NCI-H446 treated with DMSO at 0.1 percent for 48 hours (cell line): ENCODE results near the gene MEX3D.

Experiments
- DNase-seq: peaks from one replicate; lab custom pipeline; 2025; lab: John Stamatoyannopoulos, UW

Gene MEX3D

GRCh38 chr19:1568320-1569019 is at the start of gene MEX3D:
TSS of gene MEX3D (minus strand) at chr19:1568325. CDS start at chr19:1568058, 267 bp downstream.
- DNase-seq: peak; percentile 38

DNA sequence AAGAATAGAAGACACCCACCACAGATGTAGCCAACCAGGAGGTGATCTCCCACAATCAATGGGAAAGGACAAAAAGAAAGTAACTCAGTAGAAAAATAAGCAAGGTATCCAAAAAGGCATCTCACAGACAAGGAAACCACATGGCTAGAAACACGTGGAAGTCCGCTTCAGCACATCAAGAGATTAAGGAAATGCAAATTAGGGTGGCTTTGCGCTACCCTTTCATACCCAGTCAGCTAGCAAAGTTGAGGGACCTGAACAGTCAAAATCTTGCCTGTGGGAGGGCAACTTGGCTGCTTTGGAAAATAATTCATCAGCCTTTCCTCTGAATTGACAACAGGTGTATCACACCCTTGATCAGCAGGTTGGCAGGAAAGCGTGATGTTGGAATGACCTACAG is 48.8 kb upstream of the MEX3D start:
- DNase-seq: no peak

DNA sequence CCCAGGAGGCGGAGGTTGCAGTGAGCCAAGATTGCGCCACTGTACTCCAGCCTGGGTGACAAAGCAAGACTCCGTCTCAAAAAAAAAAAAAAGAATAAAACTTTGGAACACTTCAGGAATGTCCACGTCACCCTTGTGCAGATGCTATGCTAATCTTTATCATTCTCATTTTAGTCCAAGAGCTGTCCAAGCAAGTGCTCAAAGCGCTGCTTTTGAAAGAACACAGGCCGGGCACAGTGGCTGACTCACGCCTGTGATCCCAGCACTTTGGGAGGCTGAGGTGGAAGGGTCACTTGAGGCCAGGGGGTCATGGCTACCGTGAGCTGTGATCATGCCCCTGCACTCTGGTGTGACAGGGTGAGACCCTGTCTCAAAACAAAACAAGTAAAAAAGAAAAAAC is 48.3 kb upstream of the MEX3D start:
- DNase-seq: no peak

DNA sequence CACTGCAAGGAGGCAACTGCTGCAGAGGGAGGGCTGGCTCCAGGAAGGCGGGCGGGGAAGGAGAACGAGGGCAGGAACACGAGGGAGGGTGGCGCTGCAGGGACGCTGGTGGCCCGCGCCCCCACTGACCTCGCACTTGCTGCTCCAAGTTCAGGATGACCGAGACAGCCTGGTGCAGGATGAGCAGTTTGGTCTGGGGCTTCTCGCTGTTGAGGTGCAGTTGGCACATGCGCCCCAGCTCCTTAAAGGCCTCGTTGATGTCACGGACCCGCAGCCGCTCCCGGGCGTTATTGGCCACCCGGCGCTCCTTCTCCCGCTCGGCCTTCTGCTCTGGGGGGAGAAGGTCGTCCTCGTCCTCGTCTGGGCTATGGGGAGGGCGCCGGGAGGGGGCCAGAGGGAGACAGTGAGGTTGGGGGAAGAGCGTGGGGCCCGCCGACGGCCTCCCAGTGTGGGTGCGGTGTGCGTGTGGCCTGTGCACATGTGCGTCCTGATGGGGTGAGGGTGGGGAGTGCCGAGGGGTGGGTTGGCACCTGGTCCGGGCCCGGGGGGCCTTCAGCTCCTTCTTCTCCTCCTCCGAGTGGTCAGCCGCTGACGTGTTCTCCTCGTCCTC is 47.1 kb upstream of the MEX3D start:
- DNase-seq: no peak

- no peak for DNase-seq
Measured at GRCh38 chr19:1613808-1614570, 45.9 kb upstream of the MEX3D start.

DNA sequence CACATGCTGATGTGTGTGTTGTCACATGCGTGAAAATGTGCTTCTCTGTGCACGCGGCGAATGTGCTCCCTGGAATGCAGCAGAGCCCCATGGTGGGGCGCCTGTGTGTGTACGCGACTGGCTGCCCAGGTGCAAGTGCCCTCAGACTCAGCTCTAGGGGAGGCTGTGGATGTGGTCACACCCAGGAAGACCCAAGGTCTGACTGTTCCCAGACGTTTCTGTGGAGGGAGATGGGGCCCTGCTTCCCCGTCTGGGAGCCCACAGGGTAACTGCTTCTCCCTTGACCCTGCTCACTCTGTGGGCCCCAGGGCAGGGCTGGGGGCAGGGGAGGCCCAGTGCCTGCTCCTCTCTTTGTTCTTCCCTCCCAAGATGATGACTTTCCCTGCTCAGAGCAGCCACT is 45.0 kb upstream of the MEX3D start:
- DNase-seq: no peak

DNA sequence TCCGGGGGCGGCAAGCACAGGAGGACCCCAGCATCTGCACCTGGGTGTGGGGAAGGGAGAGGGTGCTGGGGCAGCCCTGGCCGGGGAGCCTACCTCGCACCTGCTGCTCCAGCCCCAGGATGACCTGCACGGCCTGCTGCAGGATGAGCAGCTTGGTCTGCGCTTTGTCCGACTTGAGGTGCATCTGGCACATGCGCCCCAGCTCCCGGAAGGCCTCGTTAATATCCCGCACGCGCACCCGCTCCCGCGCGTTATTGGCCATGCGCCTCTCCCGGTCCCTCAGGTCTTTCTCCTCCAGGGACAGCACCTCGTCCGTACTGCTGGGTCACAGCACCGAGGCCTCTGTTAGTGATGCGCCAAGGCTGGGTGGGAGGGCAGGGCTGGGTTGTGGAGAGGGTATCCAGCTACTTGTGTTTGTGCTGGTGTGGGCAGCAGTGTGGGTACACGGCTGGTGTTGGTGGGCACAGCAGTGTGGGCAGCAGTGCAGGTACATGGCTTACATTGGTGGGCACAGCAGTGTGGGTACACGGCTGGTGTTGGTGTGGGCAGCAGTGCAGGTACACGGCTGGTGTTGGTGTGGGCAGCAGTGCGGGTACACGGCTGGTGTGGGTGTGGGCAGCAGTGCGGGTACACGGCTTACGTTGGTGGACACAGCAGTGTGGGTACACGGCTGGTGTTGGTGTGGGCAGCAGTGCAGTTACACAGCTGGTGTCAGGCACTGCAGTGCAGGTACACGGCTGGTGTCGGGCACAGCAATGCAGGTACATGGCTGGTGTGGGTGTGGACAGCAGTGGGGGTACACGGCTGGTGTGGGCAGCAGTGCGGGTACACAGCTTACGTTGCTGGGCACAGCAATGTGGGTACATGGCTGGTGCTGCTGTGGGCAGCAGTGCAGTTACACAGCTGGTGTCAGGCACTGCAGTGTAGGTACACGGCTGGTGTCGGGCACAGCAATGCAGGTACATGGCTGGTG is 44.3 kb upstream of the MEX3D start:
- no peak for DNase-seq

DNA sequence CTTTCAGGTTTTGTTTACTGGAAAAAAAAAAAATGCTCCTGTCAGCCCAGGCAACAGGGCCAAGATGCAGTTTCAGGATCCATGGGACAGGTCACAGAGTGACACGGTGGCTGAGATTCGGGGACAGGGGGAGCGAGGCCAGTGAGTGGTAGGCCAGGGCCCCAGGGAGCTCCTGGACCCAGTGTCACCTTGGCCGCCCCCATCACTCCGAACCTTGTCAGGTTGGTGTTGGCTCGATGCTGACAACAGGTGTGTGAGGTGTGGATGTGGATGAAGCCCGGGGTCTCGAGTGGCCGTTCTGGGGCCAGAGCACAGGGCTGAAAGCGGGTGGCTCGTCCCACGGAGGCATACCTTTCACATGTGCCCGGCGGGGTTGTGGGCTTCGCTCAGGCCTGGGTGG is 43.2 kb upstream of the MEX3D start:
- no peak for DNase-seq

DNA sequence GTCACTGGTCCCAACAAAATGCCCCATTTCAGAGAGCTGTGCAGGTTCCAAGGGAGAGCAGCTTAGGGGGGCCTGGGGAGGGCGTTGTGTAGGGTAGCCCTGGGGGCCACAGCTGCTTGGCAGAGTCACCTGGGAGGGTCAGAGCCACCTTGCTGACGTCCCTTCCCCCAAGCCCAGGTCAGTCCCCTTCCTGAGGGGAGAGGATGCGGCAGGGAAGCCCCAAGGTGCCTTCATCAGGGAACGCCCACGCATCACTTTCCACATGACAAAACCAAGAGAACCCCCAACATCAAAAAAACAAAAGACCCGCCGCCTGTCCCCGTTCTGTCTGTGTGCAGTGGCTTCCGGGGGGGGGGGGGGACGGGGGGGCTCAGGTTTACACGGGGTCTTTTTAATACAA is 42.5 kb upstream of the MEX3D start:
- DNase-seq: no peak

DNA sequence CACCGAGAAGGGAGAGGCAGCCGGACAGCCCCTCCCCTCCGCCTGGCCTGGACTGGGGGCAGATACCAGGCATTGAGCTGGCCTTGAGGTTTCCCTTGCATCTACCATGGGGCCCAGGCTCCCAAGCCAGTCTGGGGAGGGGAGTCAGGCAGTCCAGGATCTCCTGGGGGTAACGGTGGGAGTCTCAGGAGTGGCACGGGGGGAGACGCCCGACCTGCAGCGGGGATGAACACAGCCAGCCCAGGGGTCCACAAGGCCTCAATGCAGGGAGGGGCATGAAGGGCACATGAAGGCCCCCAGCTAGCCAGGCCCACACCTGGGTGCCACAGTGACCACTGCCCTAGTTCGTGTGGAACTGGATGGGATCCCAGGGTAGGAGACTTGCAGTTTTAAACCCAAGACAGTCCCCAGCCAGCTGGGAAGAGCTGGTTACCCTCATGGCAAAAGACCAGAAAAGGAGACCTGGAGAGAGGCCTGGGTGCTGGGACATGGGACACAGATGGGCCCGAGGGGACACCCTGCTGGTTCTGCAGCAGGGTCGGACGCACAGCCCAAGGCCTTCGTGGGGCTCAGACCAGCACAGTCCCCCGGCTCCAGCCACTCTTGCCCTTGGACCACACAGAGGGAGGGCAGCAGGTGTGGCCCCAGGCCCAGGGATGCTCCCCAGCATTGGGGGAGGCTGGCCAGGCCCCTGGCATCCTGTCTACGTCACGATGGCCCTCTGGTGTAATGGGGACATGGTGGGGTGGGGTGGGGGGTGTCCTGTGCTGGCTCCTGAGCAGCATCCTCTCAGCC is 41.8 kb upstream of the MEX3D start:
- no peak for DNase-seq

- no peak for DNase-seq
Measured at GRCh38 chr19:1609103-1609396, 40.9 kb upstream of the MEX3D start.

DNA sequence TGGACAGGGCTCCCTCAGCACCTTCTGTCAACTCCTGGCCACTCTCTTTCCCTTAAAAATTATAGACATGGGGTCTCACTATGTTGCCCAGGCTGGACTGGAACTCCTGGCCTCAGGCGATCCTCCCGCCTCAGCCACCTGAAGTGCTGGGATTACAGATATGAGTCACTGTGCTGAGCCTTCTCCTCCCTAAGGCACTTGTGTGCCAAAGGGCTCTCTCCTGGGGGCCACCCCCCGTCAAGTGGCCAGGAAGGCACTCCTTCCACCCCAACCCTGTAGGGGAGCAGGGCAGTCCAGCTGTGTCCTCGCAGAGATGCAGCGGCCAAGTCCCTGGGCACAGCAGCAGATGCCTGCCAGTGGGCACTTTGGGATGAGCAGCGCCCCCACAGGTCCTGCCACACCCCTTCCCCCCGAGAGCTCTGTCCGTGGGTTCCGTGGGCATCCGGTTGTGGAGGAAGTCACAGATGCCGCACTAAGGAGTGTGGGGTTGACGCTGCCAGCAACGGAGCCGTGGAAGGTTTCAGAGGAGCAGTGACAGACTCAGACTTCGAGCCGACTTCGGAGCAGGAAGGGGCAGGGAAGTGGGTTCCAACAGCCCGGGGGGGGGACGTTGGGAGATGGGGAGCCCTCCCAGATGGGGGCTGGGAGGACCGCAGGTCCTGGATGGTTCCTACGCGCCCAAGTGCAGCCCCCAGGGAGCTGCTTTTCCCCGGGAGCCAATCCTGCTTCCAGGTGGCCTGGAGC is 40.4 kb upstream of the MEX3D start:
- DNase-seq: no peak

DNA sequence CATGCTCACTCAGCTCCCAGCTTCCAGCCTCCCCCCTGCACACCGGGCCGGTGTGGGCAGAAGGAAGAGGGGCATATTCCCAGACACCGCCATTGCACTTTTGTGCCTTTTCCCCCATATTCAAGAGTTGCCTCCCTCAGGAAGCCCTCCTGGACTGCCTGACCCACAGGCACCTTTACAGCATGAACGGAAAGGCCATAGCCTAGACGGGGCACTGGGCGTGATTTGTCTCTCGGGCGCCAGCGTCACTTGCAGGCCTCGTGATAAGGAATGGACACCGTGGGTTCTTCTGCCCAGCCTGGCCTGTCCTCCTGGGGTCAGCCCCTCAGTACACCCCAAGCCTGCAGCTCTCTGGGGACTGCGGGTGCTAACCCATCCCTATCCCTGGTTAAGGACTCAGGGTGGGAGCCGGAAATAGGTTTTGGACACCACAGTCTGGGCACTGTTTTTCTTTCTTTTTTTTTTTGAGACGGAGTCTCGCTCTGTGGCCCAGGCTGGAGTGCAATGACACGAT is 38.1 kb upstream of the MEX3D start:
- no peak for DNase-seq

- DNase-seq: peak; percentile 97
Measured at GRCh38 chr19:1605236-1606137, 37.4 kb upstream of the MEX3D start, which contains the start of gene UQCR11. TSS of gene UQCR11 (minus strand) at chr19:1605462. CDS start at chr19:1605409, 53 bp downstream.

DNA sequence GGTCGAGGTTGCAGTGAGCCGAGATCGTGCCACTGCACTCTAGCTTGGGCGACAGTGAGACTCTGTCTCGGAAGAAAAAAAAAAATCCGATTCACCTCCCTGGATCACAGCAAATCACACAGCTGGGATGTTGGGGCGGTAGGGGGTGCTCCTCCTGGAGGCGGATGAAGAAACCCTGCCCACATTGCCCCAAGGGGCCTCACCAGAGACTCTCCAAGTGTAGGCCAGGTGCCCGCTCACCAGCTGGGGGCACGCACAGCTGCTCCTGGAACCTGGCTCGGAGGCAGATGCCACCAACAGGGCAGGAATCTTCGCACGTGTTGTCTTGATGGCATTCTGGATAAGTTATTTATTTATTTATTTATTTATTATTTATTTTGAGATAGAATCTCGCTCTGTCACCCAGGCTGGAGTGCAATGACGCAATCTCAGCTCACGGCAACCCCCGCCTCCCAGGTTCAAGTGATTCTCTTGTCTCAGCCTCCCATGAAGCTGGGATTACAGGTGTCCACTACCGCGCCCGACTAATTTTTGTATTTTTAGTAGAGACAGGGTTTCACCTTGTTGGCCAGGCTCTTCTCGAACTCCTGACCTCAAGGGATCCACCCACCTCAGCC is 34.1 kb upstream of the MEX3D start:
- no peak for DNase-seq

GRCh38 chr19:1601613-1602064 is 33.5 kb upstream of the MEX3D start:
- no peak for DNase-seq

- DNase-seq: no peak
Measured at GRCh38 chr19:1599460-1599846, 31.3 kb upstream of the MEX3D start.

DNA sequence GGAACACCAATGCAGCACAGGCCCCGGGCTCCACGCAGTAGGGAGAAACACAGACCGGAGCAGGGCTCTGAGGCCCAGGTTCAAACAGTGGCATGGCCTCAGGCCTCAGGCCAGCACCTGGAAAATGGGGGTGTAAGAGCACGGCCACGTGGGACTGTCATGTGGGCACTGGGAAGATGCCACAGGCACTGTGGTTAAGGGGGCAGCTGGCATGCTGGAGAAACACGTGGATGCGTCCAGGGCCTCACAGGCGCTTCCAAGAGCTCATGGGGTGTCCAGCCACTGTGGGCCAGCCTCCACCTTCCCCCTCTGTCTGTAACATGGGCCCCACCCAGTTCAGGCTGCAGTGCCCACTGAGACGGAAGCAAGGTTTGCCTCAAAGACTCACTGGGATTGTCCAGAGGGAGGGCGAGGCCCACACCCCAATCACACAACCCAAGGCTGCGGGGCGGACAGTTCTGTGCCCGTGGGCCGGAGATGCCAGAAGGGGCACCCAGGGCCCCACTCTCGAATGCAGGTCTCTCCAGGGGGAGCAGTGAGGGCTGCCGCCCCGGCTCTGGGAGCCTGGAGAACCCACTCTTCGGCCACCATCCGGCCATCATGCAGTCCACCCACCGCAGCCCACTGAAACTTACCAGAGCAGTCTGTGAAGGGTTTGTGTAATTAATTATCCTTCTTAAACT is 30.8 kb upstream of the MEX3D start:
- no peak for DNase-seq
